ENCODE measurements around the gene S100P. TPM values are rescaled to one million over a fixed set of nuclear protein-coding genes. Genes with fewer than 3 reads are reported as not detected.
"Not testable (repeated sequence)": the region's sequence is repeated elsewhere in the genome, so short reads cannot be mapped to it uniquely, and the experiment has no call there.

The S100P gene
- total RNA-seq, 1 experiment from 2014 or later: 365 TPM

DNA sequence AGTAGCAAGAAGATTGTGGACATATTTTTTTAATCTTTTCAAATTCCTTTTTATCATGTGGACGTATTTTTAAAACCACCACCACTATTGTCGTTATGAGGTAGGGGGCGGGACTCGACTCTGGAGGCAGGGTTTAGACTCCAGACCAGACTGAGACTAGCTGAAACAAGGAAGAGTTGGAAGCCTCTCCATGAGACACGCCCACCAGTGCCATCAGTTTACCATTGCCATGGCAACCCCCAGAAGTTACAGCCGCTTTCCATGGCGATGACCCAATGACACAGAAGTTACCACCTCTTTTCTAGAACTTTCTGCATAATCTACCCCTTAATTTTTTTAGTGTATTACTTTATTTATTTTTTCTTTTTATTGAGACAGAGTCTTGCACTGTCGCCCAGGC, 44.5 kb upstream of the S100P start:
- Mint-ChIP-seq H3K9me3 (ENCODE audit: low read depth, unreplicated experiment) (no peaks in the 10 kb centered on the region), H3K4me1 (ENCODE audit: low read depth, unreplicated experiment) (no peaks in the 10 kb centered on the region), H3K27ac (ENCODE audit: unreplicated experiment) (no peak overlapping the region), H3K36me3 (ENCODE audit: insufficient read depth, unreplicated experiment) (no peaks in the 10 kb centered on the region), H3K4me3 (ENCODE audit: low read depth, unreplicated experiment) (no peak overlapping the region), H3K27me3 (ENCODE audit: unreplicated experiment) (peaks cover 17% of the 10 kb centered on the region)
- TF ChIP-seq CTCF (IDR thresholded peaks at IDR 0.05; ENCODE audit: unreplicated experiment): no peak
- BruUV-seq (replicated peaks): no TSS peak
- DNase-seq: no peak
- CTCF ChIA-PET: no interaction called here
- intact Hi-C loops (cut with micrococcal nuclease; ENCODE audit: unreplicated experiment): no loop called here

- H3K9me3 Mint-ChIP-seq (ENCODE audit: low read depth, unreplicated experiment); DNase-seq; intact Hi-C loops (cut with micrococcal nuclease; ENCODE audit: unreplicated experiment); CTCF ChIA-PET; H3K4me3 Mint-ChIP-seq (ENCODE audit: low read depth, unreplicated experiment); H3K36me3 Mint-ChIP-seq (ENCODE audit: insufficient read depth, unreplicated experiment); H3K27ac Mint-ChIP-seq (ENCODE audit: unreplicated experiment); H3K27me3 Mint-ChIP-seq (ENCODE audit: unreplicated experiment); BruUV-seq (replicated peaks); H3K4me1 Mint-ChIP-seq (ENCODE audit: low read depth, unreplicated experiment): not testable (repeated sequence)
These were observed 39.5 kb upstream of the S100P start for GRCh38 chr4:6654211-6654610.

DNA sequence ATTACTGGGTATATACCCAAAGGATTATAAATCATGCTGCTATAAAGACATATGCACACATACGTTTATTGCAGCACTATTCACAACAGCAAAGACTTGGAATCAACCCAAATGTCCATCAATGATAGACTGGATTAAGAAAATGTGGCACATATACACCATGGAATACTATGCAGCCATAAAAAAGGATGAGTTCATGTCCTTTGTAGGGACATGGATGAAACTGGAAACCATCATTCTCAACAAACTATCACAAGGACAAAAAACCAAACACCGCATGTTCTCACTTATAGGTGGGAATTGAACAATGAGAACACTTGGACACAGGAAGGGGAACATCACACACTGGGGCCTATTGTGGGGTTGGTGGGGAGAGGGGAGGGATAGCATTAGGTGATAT, 38.4 kb upstream of the S100P start:
- CTCF ChIA-PET; H3K4me3 Mint-ChIP-seq (ENCODE audit: low read depth, unreplicated experiment); H3K9me3 Mint-ChIP-seq (ENCODE audit: low read depth, unreplicated experiment); H3K27ac Mint-ChIP-seq (ENCODE audit: unreplicated experiment); DNase-seq; H3K36me3 Mint-ChIP-seq (ENCODE audit: insufficient read depth, unreplicated experiment); H3K4me1 Mint-ChIP-seq (ENCODE audit: low read depth, unreplicated experiment); intact Hi-C loops (cut with micrococcal nuclease; ENCODE audit: unreplicated experiment); BruUV-seq (replicated peaks): not testable (repeated sequence)
- H3K27me3 Mint-ChIP-seq (ENCODE audit: unreplicated experiment): peaks cover 11% of the 10 kb centered on the region

DNA sequence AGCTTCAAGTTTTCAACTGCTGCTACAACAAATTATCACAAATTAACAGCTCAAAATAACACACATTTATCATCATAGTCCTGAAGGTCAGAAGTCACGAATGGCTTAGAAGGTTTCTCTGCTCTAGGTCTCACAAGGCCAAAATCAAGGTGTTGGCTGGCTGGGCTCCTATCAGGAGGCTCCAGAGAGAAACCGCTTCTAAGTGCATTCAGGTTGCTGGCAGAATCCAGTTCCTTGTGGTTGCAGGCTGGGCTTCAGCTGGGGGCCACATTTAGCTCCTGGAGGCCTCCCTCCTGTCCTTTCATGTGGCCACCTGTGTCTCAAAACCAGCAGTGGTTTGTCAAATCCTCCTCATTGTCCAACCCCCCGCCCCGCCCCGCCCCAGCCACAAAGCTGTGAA, 37.8 kb upstream of the S100P start:
- H3K27ac Mint-ChIP-seq (ENCODE audit: unreplicated experiment): no peak overlapping the region
- H3K36me3 Mint-ChIP-seq (ENCODE audit: insufficient read depth, unreplicated experiment): no peaks in the 10 kb centered on the region
- TF ChIP-seq CTCF (IDR thresholded peaks at IDR 0.05; ENCODE audit: unreplicated experiment): no peak
- CTCF ChIA-PET: no interaction called here
- no TSS peak for BruUV-seq (replicated peaks)
- intact Hi-C loops (cut with micrococcal nuclease; ENCODE audit: unreplicated experiment): no loop called here
- no peak for DNase-seq
- H3K4me1 Mint-ChIP-seq (ENCODE audit: low read depth, unreplicated experiment): no peaks in the 10 kb centered on the region
- peaks cover 18% of the 10 kb centered on the region for H3K27me3 Mint-ChIP-seq (ENCODE audit: unreplicated experiment)
- H3K9me3 Mint-ChIP-seq (ENCODE audit: low read depth, unreplicated experiment): no peaks in the 10 kb centered on the region
- no peak overlapping the region for H3K4me3 Mint-ChIP-seq (ENCODE audit: low read depth, unreplicated experiment)

GRCh38 chr4:6657242-6658208, 36.2 kb upstream of the S100P start:
- H3K27me3 Mint-ChIP-seq (ENCODE audit: unreplicated experiment): peaks cover 34% of the 10 kb centered on the region
- H3K36me3 Mint-ChIP-seq (ENCODE audit: insufficient read depth, unreplicated experiment): no peaks in the 10 kb centered on the region
- no peak for DNase-seq
- intact Hi-C loops (cut with micrococcal nuclease; ENCODE audit: unreplicated experiment): no loop called here
- no TSS peak for BruUV-seq (replicated peaks)
- no peaks in the 10 kb centered on the region for H3K9me3 Mint-ChIP-seq (ENCODE audit: low read depth, unreplicated experiment)
- CTCF ChIA-PET: no interaction called here
- H3K4me3 Mint-ChIP-seq (ENCODE audit: low read depth, unreplicated experiment): no peak overlapping the region
- H3K4me1 Mint-ChIP-seq (ENCODE audit: low read depth, unreplicated experiment): no peaks in the 10 kb centered on the region
- no peak overlapping the region for H3K27ac Mint-ChIP-seq (ENCODE audit: unreplicated experiment)
- TF ChIP-seq CTCF (IDR thresholded peaks at IDR 0.05; ENCODE audit: unreplicated experiment): no peak

Data from Calu3 (cell line).